HG02623 (cell line): ENCODE measurements around the gene ZNF142.

Experiments used
- ATAC-seq: cut with Tn5 transposase; IDR thresholded peaks from one replicate; pipeline ENCODE4 v1.9.1; 2021; ENCODE audit warnings: moderate library complexity; ENCODE audit not compliant: unreplicated experiment

Gene ZNF142

GRCh38 chr2:218648088-218648786 lies 11.2 kb downstream of the ZNF142 start:
- peak; percentile 44 for ATAC-seq

DNA sequence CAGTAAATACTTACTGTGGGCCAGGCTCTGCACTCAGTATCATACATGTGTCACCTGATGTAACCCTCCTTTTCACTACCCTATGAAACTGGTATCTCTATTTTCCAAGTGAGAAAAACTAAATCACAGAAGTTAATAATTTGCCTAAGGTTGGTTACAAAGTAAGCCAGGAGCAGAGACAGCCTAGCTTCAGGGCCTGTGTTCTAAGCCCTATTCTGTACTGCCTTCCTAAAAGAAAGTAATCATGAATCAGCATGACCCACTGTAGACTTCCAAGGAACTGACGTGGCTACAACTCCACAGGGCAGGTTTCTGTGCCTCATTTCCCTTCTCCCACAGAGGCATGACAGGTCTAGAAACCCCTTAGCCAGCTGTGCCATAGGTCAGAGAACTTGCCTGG lies 14.3 kb downstream of the ZNF142 start:
- ATAC-seq, result no peak

GRCh38 chr2:218644721-218645120 lies 14.7 kb downstream of the ZNF142 start:
- ATAC-seq, result no peak

GRCh38 chr2:218643751-218644310 lies 15.6 kb downstream of the ZNF142 start:
- ATAC-seq, result no peak

- ATAC-seq, result no peak
Measured at GRCh38 chr2:218642786-218643185, 16.6 kb downstream of the ZNF142 start.

DNA sequence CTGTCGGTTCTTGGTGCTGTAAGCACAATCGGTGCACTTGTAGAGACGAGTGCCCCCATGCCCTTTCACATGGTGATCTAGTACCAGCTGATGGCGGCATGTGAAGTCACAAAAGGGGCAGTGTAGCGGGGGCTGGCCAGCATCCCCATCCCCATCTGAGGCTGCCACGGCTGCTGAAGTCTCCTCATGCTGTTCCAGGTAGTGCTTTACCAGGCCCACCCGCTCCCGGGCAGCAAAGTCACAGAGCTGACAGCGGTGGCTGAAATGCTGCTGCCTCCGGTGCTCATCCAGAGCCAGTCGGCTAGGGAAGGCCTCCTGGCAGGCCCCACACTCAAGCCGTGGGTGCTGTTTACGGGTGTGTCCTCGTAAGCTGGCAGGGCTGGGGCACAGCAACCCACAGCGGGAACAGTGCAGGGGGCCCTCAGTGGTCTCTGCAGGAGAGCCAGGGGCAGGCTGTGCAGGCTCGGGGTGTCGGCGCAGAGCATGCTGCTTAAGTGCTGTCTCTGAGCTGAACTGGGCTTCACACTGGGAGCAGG lies 17.2 kb downstream of the ZNF142 start:
- no peak for ATAC-seq

GRCh38 chr2:218638372-218638771 lies 21.1 kb downstream of the ZNF142 start:
- no peak for ATAC-seq

DNA sequence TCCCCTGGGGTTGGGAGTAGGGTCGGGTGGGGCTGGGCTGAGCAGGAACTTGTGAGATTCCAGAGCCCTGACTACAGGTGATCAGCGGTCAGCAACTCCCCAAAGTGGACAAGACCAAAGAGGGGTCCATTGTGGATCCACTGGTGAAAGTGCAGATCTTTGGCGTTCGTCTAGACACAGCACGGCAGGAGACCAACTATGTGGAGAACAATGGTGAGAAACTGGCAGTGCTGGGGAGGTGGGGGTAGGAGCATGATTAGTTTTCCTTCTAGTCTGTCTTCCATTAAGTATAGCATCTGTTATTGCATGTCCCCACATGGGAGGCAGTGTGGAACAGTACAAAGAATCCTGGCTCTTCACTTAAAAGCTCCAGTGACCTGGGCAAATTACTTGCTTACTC lies 23.7 kb downstream of the ZNF142 start:
- no peak for ATAC-seq

DNA sequence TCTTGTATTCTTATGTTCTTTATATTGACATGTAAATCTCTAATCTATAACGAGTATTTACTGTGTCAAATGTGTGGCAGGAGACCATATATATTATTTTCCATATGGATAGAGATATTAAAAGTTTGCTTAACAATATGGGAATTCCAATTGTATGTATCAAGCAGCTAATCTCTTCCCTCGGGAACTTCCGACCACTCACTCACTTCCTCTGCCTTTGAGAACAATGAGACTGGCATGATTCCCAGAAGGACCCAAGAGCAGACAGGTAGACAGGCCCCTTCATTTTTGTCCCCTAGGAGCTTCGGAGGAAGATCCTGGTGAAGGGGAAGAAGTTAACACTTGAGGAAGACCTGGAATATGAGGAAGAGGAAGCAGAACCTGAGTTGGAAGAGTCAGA lies 27.6 kb downstream of the ZNF142 start:
- no peak for ATAC-seq

GRCh38 chr2:218627939-218628338 lies 31.5 kb downstream of the ZNF142 start:
- no peak for ATAC-seq

GRCh38 chr2:218626369-218626768 lies 33.1 kb downstream of the ZNF142 start:
- no peak for ATAC-seq

GRCh38 chr2:218623366-218623705 lies 36.1 kb downstream of the ZNF142 start:
- ATAC-seq, result no peak

DNA sequence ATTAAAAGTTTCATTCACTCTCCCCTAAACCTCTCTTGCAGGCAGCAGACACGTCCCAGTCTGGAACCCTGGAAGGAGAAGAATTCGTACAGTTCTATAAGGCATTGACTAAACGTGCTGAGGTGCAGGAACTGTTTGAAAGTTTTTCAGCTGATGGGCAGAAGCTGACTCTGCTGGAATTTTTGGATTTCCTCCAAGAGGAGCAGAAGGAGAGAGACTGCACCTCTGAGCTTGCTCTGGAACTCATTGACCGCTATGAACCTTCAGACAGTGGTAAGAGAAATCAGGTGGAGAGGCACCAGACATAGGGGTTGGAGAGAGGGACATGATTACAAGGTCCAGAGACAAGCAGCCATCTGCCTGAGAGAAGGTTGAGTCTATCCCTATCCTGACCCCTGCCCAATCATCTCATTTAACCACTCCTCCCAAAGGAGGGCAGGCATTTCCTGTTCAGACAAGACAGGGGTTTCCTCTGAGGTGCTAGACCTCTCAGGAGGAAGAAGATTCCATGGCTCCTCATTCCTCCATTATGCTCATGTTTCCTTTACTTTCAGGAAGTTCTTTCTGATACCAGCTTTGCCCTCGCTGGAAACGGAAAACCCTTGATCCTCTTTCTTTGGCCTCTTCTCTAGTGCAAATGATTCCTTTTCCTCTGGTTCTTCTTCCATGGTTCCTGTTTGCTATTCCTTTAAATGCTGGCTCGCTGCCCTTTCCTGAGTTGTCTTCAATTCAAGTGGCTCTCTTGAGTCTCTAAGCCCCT lies 36.6 kb downstream of the ZNF142 start:
- no peak for ATAC-seq

DNA sequence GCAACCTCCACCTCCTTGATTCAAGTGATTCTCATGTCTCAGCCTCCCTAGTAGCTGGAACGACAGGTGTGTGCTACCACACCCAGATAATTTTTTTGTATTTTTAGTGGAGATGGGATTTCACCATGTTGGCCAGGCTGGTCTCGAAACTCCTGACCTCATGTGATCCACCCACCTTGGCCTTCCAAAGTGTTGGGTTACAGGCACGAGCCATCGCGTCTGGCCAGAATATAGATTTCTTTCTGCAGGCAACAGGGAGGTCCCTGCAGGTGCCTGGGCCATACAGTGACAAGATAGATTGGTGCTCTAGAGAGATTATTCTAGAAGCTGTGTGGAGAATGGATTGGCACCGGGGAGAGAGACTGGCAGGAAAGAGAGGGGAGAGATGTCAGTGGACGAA lies 38.4 kb downstream of the ZNF142 start:
- no peak for ATAC-seq

DNA sequence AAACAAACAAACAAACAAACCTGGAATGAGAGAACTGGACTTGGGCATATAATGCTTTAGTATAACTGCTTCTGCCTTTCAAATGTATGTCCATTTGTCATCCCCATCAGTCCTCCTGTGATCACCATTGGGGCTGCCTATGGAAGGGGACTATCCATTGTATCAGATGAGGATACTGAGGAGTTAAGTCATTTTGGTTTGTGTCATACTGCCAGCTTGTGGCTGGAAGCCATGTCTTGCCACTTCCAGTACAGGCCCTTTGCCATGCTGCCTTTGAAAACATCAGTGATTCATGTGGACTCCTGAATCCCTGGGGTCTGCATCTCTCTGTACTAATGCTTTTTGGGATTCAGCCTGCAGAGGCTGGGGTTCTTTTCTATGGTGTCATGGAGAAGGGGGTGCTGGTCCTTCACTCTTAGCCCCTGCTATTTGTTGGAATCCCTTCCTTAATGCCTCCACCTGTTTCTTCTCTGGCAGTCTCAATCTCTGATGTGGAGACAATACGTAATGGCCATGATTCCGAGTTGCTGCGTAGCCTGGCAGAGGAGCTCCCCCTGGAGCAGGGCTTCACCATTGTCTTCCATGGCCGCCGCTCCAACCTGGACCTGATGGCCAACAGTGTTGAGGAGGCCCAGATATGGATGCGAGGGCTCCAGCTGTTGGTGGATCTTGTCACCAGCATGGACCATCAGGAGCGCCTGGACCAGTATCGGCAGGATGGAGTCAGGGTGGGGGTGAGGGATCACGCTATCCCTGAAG lies 41.1 kb downstream of the ZNF142 start:
- ATAC-seq, result no peak

DNA sequence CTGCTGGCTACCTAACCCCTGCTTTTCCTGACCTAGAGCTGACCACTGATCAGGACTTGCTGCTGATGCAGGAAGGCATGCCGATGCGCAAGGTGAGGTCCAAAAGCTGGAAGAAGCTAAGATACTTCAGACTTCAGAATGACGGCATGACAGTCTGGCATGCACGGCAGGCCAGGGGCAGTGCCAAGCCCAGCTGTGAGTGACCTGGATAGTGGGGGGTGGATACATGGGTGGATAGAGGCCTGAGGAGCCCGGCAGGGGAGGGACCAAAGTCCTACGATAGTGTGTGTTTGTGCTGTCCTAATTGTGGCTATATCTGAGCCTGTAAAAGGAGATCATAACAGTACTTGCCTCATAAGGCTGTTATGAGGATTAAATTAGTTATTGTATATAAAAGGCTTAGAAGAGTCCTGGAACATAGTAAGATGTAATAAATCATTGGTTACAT lies 43.5 kb downstream of the ZNF142 start:
- no peak for ATAC-seq

DNA sequence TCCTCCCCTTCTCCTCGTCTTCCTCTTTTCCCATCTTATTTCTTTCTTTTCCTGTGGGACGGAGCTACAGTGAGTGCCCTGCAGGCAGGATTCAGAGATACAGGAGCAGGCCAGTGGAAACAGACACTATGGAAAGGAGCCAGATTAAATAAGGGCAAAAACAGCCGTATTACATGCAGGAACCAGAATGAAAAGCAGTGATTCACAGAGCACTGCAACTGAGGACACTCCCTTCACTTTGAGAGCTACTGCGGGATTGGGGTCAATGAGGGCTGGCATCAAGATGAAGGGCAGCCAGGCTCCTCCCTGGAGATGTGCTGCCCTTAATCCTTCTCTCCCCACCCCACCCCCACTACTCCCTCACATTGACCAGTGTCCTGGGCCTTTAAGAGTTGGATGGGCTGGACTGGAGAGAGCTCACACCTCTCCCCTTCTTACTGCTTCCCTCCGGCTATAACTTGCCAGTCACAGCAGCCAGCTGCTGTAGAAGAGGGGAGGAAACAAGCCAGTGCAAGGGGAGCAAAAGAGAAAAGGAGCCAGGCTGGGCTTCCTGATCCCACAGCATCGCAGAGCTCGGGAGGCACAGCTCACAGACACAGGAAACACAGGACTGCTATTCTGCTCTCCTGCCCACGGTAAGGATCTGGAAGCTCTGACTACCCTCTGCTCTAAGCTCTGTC lies 51.8 kb downstream of the ZNF142 start, which contains the start of gene PLCD4:
Gene PLCD4 (plus strand): TSS at position 464 of the 680 bp plus-strand sequence. CDS start 7,841 bp downstream, outside the sequence.
- ATAC-seq, result no peak

DNA sequence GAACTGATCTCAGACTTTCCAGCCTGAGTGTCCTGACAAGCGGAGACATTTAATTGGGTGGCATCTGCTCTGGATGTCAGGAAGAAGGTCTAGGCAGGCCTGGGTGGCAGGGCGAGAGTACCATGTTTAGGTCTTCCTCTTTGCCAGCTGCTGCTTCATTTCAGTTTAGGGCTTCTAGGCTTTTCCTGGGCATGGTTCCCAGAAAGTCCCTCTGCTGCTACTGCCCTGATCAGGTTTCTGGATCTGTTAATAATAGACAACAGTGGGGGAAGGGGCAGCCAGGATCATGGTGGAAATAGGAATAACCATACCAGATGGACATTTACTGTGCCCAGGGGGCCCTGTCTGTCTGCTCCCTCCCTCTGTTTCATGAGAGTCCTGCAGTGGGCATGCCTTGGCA lies 54.0 kb downstream of the ZNF142 start:
- ATAC-seq, result no peak
